ENCODE measurements around the gene GRB10.

DNA sequence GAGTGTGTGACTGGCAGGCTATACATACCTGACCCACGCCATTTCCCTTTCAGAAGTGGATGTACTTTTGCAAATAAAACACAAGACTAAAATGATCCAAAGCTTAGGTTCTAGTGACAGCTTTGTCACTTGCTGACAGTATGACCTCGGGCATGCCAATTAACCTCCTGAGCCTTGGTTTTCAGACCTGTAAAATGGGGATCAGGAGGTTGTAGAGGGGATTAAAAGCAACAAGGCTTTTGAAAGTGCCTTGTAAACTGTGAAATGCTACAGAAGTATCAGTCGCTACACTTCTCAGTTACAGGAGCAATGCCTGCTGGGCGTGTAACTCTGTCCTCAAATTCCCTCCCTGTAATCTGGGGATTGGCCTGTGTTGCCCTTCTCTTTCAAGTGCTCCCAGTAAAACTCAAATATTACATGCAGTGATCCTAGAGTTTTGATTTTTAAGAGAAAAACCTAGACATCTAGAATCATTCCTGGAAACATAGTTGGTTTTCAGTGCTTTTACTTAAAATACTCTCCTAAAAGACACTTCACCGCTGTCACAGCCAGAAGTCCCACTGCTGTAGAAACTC lies 8.8 kb upstream of the GRB10 start:
- no peak for TF ChIP-seq EGR1 (IDR thresholded peaks at IDR 0.05; ENCODE audit: low read depth in 2 of 2)
- TF ChIP-seq, protein P1, sequence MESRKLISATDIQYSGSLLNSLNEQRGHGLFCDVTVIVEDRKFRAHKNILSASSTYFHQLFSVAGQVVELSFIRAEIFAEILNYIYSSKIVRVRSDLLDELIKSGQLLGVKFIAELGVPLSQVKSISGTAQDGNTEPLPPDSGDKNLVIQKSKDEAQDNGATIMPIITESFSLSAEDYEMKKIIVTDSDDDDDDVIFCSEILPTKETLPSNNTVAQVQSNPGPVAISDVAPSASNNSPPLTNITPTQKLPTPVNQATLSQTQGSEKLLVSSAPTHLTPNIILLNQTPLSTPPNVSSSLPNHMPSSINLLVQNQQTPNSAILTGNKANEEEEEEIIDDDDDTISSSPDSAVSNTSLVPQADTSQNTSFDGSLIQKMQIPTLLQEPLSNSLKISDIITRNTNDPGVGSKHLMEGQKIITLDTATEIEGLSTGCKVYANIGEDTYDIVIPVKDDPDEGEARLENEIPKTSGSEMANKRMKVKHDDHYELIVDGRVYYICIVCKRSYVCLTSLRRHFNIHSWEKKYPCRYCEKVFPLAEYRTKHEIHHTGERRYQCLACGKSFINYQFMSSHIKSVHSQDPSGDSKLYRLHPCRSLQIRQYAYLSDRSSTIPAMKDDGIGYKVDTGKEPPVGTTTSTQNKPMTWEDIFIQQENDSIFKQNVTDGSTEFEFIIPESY (IDR thresholded peaks at IDR 0.05) = no peak
- TF ChIP-seq GABPA (IDR thresholded peaks at IDR 0.05 in 1 of 2, conservative IDR thresholded peaks at IDR 0.05 in 1 of 2) = no peak
- no peak for TF ChIP-seq SP1 (IDR thresholded peaks at IDR 0.05)
- TF ChIP-seq CTCF (IDR thresholded peaks at IDR 0.05; ENCODE audit: low read depth, low read length, missing input control) = no peak
- TF ChIP-seq YY1 (IDR thresholded peaks at IDR 0.05) = no peak
- TF ChIP-seq ATF3 (IDR thresholded peaks at IDR 0.05) = no peak
- TF ChIP-seq FOXA1 (IDR thresholded peaks at IDR 0.05) = no peak
- no peak for TF ChIP-seq REST (IDR thresholded peaks at IDR 0.05)
- TF ChIP-seq TAF1 (conservative IDR thresholded peaks at IDR 0.05) = no peak
- no peak for TF ChIP-seq MAX (IDR thresholded peaks at IDR 0.05)
- TF ChIP-seq RAD21 (IDR thresholded peaks at IDR 0.05) = no peak
- no peak for TF ChIP-seq FOXA2 (IDR thresholded peaks at IDR 0.05)
